SU-DHL-6 (cell line): ENCODE results near the gene METTL24.

Experiments used
- EZH2phosphoT487 ChIP-seq: fragments of 200-600 bp; sonication (generic), shearing (Covaris generic); conservative IDR thresholded peaks from 2 replicates; pipeline ENCODE4 v1.6.1; 2018; ENCODE audit warnings: mild to moderate bottlenecking, antibody characterized with exemption, low read length, moderate library complexity, mixed read lengths
- TF ChIP-seq, protein P1 (sequence below): fragments of 200-600 bp; sonication (generic); IDR thresholded peaks from one replicate; pipeline ENCODE4 v1.5.1; 2017; ENCODE audit warnings: antibody characterized with exemption, mild to moderate bottlenecking, low read length, moderate library complexity; ENCODE audit not compliant: insufficient read depth, poor library complexity, severe bottlenecking

DNA sequence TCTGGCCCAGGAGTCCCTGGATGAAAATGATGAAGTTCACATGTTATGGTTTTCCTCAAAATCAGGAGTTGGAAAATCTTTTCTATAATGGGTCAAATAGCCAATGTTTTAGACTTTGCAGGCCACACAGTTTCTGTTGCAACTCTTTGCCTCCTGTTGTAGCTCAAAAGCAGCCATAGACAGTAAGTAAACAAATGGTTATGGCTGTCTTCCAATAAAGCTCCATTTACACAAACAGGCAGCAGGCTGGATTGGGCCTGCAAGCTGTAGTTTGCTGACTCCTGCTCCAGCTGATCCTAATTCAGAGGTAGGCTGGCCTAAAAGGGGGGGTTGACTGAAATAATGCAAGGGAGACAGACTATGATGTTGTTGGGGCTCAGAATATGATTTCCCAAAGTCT lies 33.0 kb downstream of the METTL24 start:
- TF ChIP-seq, protein P1, sequence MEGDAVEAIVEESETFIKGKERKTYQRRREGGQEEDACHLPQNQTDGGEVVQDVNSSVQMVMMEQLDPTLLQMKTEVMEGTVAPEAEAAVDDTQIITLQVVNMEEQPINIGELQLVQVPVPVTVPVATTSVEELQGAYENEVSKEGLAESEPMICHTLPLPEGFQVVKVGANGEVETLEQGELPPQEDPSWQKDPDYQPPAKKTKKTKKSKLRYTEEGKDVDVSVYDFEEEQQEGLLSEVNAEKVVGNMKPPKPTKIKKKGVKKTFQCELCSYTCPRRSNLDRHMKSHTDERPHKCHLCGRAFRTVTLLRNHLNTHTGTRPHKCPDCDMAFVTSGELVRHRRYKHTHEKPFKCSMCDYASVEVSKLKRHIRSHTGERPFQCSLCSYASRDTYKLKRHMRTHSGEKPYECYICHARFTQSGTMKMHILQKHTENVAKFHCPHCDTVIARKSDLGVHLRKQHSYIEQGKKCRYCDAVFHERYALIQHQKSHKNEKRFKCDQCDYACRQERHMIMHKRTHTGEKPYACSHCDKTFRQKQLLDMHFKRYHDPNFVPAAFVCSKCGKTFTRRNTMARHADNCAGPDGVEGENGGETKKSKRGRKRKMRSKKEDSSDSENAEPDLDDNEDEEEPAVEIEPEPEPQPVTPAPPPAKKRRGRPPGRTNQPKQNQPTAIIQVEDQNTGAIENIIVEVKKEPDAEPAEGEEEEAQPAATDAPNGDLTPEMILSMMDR, result no peak
- TF ChIP-seq EZH2phosphoT487, result no peak
